Measurements from ENCODE around the gene TCF19. TPM values are rescaled to one million over a fixed set of nuclear protein-coding genes. Genes with fewer than 3 reads are reported as not detected.
"Not testable (repeated sequence)": the region's sequence is repeated elsewhere in the genome, so short reads cannot be mapped to it uniquely, and the experiment has no call there.

Gene TCF19
- total and polyA plus RNA-seq, 8 donors = 5.0 to 16.1 (median 7.4) TPM

GRCh38 chr6:31185695-31186051 is 27.3 kb downstream of the TCF19 start:
- H3K27me3 ChIP-seq; H3K36me3 ChIP-seq; intact Hi-C loops (cut with DNase I; ENCODE audit: low total_unique reads); DNase-seq; H3K9me3 ChIP-seq: not testable (repeated sequence)
- H3K4me1 ChIP-seq = peaks cover 5 to 15% (median 11%) of the 10 kb centered on the region in 4 donors
- peak overlapping the region; percentile 89 to 99 (median 93) for H3K27ac ChIP-seq
- peak overlapping the region; percentile 33 to 45 (median 42) for H3K4me3 ChIP-seq
- TF ChIP-seq POLR2A (IDR thresholded peaks at IDR 0.05) = peak in 2 of 4 donors; percentile 5 to 23
- 21 to 41% (median 33%) methylated on average over 4 of the region's 4 CpGs for WGBS, 5 donors

- Histone ChIP-seq H3K27me3 (no peaks in the 10 kb centered on the region), H3K9me3 (no peaks in the 10 kb centered on the region), H3K36me3 (peaks cover 0 to 1% (median under 1%) of the 10 kb centered on the region in 4 donors), H3K27ac (peak overlapping the region; percentile 89 to 99 (median 93)), H3K4me1 (peaks cover 0 to 9% (median 6%) of the 10 kb centered on the region in 4 donors), H3K4me3 (peak overlapping the region; percentile 33 to 45 (median 42))
- intact Hi-C loops (cut with DNase I; ENCODE audit: low total_unique reads) = no loop called here
- TF ChIP-seq EP300 (IDR thresholded peaks at IDR 0.05) (no peak), POLR2AphosphoS5 (IDR thresholded peaks at IDR 0.05) (peak in 2 of 3 donors; percentile 75 to 76)
- TF ChIP-seq, protein P1, sequence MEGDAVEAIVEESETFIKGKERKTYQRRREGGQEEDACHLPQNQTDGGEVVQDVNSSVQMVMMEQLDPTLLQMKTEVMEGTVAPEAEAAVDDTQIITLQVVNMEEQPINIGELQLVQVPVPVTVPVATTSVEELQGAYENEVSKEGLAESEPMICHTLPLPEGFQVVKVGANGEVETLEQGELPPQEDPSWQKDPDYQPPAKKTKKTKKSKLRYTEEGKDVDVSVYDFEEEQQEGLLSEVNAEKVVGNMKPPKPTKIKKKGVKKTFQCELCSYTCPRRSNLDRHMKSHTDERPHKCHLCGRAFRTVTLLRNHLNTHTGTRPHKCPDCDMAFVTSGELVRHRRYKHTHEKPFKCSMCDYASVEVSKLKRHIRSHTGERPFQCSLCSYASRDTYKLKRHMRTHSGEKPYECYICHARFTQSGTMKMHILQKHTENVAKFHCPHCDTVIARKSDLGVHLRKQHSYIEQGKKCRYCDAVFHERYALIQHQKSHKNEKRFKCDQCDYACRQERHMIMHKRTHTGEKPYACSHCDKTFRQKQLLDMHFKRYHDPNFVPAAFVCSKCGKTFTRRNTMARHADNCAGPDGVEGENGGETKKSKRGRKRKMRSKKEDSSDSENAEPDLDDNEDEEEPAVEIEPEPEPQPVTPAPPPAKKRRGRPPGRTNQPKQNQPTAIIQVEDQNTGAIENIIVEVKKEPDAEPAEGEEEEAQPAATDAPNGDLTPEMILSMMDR (IDR thresholded peaks at IDR 0.05) = no peak
- DNase-seq = peak; percentile 46 to 85
- WGBS, 5 donors = 19 to 50% (median 31%) methylated on average over 24 of the region's 24 CpGs
Measured at GRCh38 chr6:31186052-31186734, 27.8 kb downstream of the TCF19 start.

- DNase-seq = peak in 1 of 2 donors; percentile 80
- TF ChIP-seq, protein P1 (IDR thresholded peaks at IDR 0.05) = no peak
- TF ChIP-seq POLR2A (IDR thresholded peaks at IDR 0.05) (no peak), POLR2AphosphoS5 (IDR thresholded peaks at IDR 0.05) (peak in 2 of 3 donors; percentile 51 to 83)
- Histone ChIP-seq H3K4me3 (no peak overlapping the region), H3K9me3 (no peaks in the 10 kb centered on the region), H3K36me3 (no peaks in the 10 kb centered on the region), H3K27me3 (no peaks in the 10 kb centered on the region), H3K4me1 (peaks cover 0 to 9% (median 4%) of the 10 kb centered on the region in 4 donors), H3K27ac (peak overlapping the region; percentile 85 to 96 (median 92))
- intact Hi-C loops (cut with DNase I; ENCODE audit: low total_unique reads) = no loop called here
- 24 to 55% (median 35%) methylated on average over 5 of the region's 5 CpGs for WGBS, 5 donors
Measured at GRCh38 chr6:31187780-31188194, 29.4 kb downstream of the TCF19 start.

DNA sequence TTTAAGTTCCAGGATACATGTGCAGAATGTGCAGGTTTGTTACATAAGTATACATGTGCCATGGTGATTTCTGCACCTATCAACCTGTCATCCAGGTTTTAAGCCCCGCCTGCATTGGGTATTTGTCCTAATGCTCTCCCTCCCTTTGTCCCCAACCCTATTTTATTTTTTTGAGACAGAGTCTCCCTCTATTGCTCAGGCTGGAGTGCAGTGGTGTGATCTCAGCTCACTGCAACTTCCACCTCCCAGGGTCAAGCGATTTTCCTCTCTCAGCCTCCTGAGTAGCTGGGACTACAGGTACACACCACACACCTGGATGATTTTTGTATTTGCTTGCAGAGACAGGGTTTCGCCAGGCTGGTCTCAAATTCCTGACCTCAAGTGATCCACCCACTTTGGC is 30.8 kb downstream of the TCF19 start:
- intact Hi-C loops (cut with DNase I; ENCODE audit: low total_unique reads); H3K36me3 ChIP-seq; H3K27me3 ChIP-seq; H3K4me3 ChIP-seq; DNase-seq; H3K9me3 ChIP-seq; H3K4me1 ChIP-seq: not testable (repeated sequence)
- 42 to 77% (median 54%) methylated on average over 3 of the region's 3 CpGs for whole genome bisulfite sequencing, 5 donors
- H3K27ac ChIP-seq = peak overlapping the region in 4 of 5 donors; percentile 5 to 96 (median 69)

- intact Hi-C loops (cut with DNase I; ENCODE audit: low total_unique reads) = loop anchor here (5.0 kb wide), 1 partner anchor 53 kb away; the partner anchor contains the start of gene PSORS1C2
- H3K4me3 ChIP-seq = no peak overlapping the region
- 81 to 91% (median 84%) methylated on average over 4 of the region's 4 CpGs for WGBS, 5 donors
- no peaks in the 10 kb centered on the region for H3K36me3 ChIP-seq
- TF ChIP-seq POLR2A (IDR thresholded peaks at IDR 0.05) (no peak), EP300 (IDR thresholded peaks at IDR 0.05) (no peak), POLR2AphosphoS5 (IDR thresholded peaks at IDR 0.05) (no peak)
- TF ChIP-seq, protein P1 (IDR thresholded peaks at IDR 0.05) = no peak
- H3K4me1 ChIP-seq = peaks cover 0 to 17% (median 9%) of the 10 kb centered on the region in 4 donors
- H3K27me3 ChIP-seq = no peaks in the 10 kb centered on the region
- no peaks in the 10 kb centered on the region for H3K9me3 ChIP-seq
- peak overlapping the region in 1 of 5 donors; percentile 38 for H3K27ac ChIP-seq
- DNase-seq = no peak
Measured at GRCh38 chr6:31190488-31190887, 32.1 kb downstream of the TCF19 start.

All from stomach (tissue), 9 donors.